ENCODE data around the gene MOCOS.

GRCh38 chr18:36153203-36153602 lies 34.1 kb upstream of the MOCOS start:
- TF ChIP-seq POLR2AphosphoS5 (IDR thresholded peaks at IDR 0.05) (no peak), CTCF (IDR thresholded peaks at IDR 0.05) (no peak)
